A673 (cell line): Measurements from ENCODE around the gene PGLYRP1.

Source experiments
- EZH2 ChIP-seq: fragments of 200-600 bp; sonication (generic); IDR thresholded peaks from 2 replicates; pipeline ENCODE4 v1.6.1; 2017; ENCODE audit warnings: borderline replicate concordance, low read depth, mild to moderate bottlenecking, mixed read lengths, antibody characterized with exemption, low read length; ENCODE audit not compliant: poor library complexity, severe bottlenecking
- TF ChIP-seq, protein P1 (sequence below): fragments of 300-800, 200-600 bp; sonication (generic); conservative IDR thresholded peaks from 2 replicates; pipeline ENCODE4 v1.5.1; 2017; ENCODE audit warnings: low read depth, mild to moderate bottlenecking, antibody characterized with exemption, low read length, moderate library complexity, mixed read lengths

DNA sequence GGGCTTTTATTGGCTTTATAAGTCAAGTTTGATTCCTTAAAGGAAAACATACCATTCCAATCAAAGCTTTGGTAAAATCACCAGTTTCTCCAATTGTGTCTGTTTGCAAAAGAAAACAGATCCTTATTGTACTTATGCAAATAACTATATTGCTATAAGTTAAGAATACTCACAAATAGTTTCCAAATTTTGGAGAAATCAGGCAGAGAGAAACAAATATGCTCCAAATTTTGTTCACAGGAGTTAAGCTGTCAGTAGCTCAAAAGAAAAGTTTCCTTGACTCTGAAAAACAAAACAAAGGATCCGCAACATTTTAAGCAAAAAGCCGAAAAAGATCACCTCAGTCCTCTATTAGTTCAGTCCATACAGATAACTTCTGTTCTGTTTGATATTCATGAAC is 37.2 kb upstream of the PGLYRP1 start:
- TF ChIP-seq, protein P1, sequence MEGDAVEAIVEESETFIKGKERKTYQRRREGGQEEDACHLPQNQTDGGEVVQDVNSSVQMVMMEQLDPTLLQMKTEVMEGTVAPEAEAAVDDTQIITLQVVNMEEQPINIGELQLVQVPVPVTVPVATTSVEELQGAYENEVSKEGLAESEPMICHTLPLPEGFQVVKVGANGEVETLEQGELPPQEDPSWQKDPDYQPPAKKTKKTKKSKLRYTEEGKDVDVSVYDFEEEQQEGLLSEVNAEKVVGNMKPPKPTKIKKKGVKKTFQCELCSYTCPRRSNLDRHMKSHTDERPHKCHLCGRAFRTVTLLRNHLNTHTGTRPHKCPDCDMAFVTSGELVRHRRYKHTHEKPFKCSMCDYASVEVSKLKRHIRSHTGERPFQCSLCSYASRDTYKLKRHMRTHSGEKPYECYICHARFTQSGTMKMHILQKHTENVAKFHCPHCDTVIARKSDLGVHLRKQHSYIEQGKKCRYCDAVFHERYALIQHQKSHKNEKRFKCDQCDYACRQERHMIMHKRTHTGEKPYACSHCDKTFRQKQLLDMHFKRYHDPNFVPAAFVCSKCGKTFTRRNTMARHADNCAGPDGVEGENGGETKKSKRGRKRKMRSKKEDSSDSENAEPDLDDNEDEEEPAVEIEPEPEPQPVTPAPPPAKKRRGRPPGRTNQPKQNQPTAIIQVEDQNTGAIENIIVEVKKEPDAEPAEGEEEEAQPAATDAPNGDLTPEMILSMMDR = no peak
- no peak for TF ChIP-seq EZH2
